A673 (cell line): ENCODE results near the gene PDE6G. TPM values are rescaled to one million over a fixed set of nuclear protein-coding genes. Genes with fewer than 3 reads are reported as not detected.

Experiments used
- BruUV-seq: library from RNA; stranded (reverse); fragments of 400-500 nt; replicated peaks from 2 replicates; lab custom pipeline; 2021; lab: Mats Ljungman, UMichigan
- CTCF ChIA-PET: fragments of 300-600 bp; sonication (Branson Sonifier 250); formaldehyde crosslinking; loops from one replicate; lab custom pipeline; 2022; ENCODE audit warnings: antibody characterized with exemption; lab: Charles Lee
- POLR2A ChIA-PET: fragments of 300-600 bp; sonication (Branson Sonifier 250); formaldehyde crosslinking; loops from one replicate; lab custom pipeline; 2022; ENCODE audit warnings: antibody characterized with exemption; ENCODE audit not compliant: low non-redundant PET; lab: Charles Lee
- DNase-seq: peaks from one replicate; pipeline ENCODE4 v3.0.0-alpha.2; 2015; ENCODE audit warnings: low spot score
- H3K27ac ChIP-seq: fragments of 200-600 bp; sonication (generic); 2 replicates; pipeline ENCODE4 v1.5.1; 2016; ENCODE audit warnings: mixed run types, low read depth, mild to moderate bottlenecking, mixed read lengths, antibody characterized with exemption, low read length; ENCODE audit not compliant: poor library complexity, severe bottlenecking
- H3K27me3 ChIP-seq: fragments of 200-600 bp; sonication (generic); replicated peaks from 2 replicates; pipeline ENCODE4 v1.6.1; 2017; ENCODE audit warnings: mixed run types, low read depth, mild to moderate bottlenecking, mixed read lengths, antibody characterized with exemption, low read length; ENCODE audit not compliant: insufficient read depth, poor library complexity
- H3K36me3 ChIP-seq: fragments of 200-600 bp; sonication (generic); 2 replicates; pipeline ENCODE4 v1.6.1; 2016; ENCODE audit warnings: mixed run types, mild to moderate bottlenecking, mixed read lengths, antibody characterized with exemption, low read length; ENCODE audit not compliant: insufficient read depth, poor library complexity, severe bottlenecking
- H3K4me1 ChIP-seq: fragments of 200-600 bp; sonication (generic); 2 replicates; pipeline ENCODE4 v1.6.1; 2017; ENCODE audit warnings: mixed run types, mild to moderate bottlenecking, mixed read lengths, antibody characterized with exemption, low read length; ENCODE audit not compliant: insufficient read depth, poor library complexity, severe bottlenecking
- H3K4me3 ChIP-seq: fragments of 200-600 bp; sonication (generic); 2 replicates; pipeline ENCODE4 v1.5.1; 2016; ENCODE audit warnings: low read depth, mixed run types, mild to moderate bottlenecking, mixed read lengths, low read length; ENCODE audit not compliant: poor library complexity, severe bottlenecking
- H3K9me3 ChIP-seq: fragments of 200-600 bp; sonication (generic); 2 replicates; pipeline ENCODE4 v1.6.1; 2016; ENCODE audit warnings: mixed run types, low read depth, mild to moderate bottlenecking, mixed read lengths, antibody characterized with exemption, low read length; ENCODE audit not compliant: poor library complexity, severe bottlenecking
- EZH2 ChIP-seq: fragments of 200-600 bp; sonication (generic); IDR thresholded peaks from 2 replicates; pipeline ENCODE4 v1.6.1; 2017; ENCODE audit warnings: borderline replicate concordance, low read depth, mild to moderate bottlenecking, mixed read lengths, antibody characterized with exemption, low read length; ENCODE audit not compliant: poor library complexity, severe bottlenecking
- intact Hi-C: fragments of 100-400 bp; cut with micrococcal nuclease; formaldehyde crosslinking; loops from one replicate; pipeline ENCODE4 v1.10.0; 2022; ENCODE audit not compliant: unreplicated experiment
- total RNA-seq: library from RNA; stranded (reverse); gene quantifications from 2 replicates; pipeline ENCODE4 v1.2.3, GENCODE V29; 2021
- TF ChIP-seq, protein P1 (sequence below): fragments of 300-800, 200-600 bp; sonication (generic); conservative IDR thresholded peaks from 2 replicates; pipeline ENCODE4 v1.5.1; 2017; ENCODE audit warnings: low read depth, mild to moderate bottlenecking, antibody characterized with exemption, low read length, moderate library complexity, mixed read lengths

Gene PDE6G
- total RNA-seq, 1 experiment from 2014 or later: 0.43 TPM

DNA sequence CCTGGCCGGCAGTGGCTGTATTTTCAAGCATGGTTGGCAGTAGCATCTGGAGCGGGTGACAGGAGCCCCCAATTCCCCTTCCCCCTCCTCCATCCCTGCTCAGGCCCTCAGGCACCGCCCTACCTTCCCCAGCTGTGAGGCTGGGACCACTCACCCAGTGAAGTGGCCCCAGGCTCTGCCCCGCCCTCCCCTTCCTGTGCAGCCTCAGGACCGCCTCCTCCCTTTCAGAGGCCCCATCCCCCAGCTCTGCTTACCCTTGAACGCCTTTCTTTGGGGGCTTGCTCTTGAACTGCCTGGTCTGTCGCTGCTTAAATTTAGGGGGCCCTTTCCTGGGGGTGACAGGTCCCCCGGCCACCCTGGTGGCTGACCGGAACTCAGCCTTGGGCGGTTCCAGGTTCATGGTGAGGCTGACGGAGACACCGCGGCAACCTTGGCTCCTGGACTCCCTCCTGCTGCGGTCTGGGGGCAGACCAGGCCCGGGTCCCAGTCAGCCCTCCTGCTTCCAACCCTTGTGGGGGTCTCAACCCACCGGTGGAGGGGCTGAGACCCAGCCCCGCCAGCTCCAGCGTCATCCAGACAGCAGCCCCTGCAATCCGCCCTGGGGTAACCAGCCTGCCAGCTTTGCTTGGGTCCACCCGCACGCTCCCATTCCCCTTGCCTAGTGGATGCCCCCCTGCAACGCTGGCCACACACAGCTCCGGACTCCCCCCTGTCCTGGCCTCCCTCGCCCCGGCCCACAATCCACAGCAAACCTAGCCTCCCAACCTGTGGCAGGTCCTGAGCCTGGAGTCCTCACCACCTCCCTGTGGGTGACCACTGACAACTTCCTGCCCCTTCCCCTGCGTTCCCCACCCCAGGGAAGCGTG is 3.2 kb downstream of the PDE6G start:
- POLR2A ChIA-PET: no interaction called here

DNA sequence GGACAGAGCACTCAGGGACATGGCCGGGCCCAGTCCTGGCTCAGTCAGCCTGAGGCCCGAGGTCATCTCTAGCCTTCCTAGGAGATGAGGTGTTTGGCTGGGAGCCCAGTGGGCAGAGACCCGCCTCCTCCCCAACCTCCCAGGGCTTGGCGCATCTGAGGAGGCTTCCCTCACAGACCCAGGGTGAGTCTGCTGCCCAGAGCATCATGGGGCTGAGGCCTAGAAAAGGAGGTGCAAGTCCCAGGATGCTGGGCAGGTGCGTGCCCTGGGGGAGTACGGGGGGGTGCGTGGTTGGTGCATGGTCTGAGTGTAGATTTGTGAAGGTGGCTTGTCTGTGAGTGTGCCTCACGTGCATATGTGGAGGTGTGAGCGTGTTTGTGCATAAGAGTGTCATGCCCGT is 4.7 kb downstream of the PDE6G start:
- H3K4me1 ChIP-seq: no peaks in the 10 kb centered on the region
- TF ChIP-seq, protein P1, sequence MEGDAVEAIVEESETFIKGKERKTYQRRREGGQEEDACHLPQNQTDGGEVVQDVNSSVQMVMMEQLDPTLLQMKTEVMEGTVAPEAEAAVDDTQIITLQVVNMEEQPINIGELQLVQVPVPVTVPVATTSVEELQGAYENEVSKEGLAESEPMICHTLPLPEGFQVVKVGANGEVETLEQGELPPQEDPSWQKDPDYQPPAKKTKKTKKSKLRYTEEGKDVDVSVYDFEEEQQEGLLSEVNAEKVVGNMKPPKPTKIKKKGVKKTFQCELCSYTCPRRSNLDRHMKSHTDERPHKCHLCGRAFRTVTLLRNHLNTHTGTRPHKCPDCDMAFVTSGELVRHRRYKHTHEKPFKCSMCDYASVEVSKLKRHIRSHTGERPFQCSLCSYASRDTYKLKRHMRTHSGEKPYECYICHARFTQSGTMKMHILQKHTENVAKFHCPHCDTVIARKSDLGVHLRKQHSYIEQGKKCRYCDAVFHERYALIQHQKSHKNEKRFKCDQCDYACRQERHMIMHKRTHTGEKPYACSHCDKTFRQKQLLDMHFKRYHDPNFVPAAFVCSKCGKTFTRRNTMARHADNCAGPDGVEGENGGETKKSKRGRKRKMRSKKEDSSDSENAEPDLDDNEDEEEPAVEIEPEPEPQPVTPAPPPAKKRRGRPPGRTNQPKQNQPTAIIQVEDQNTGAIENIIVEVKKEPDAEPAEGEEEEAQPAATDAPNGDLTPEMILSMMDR: no peak
- no peak for TF ChIP-seq EZH2
- no peak overlapping the region for H3K4me3 ChIP-seq
- H3K27me3 ChIP-seq: peaks cover 6% of the 10 kb centered on the region
- no peaks in the 10 kb centered on the region for H3K36me3 ChIP-seq
- ChIA-PET CTCF (no interaction called here), POLR2A (no interaction called here)
- DNase-seq: no peak
- no TSS peak for BruUV-seq
- intact Hi-C loops: no loop called here
- no peak overlapping the region for H3K27ac ChIP-seq
- no peaks in the 10 kb centered on the region for H3K9me3 ChIP-seq

More for the DNA sequence above, 3.2 kb downstream of the PDE6G start:
- no peak overlapping the region for H3K4me3 ChIP-seq
- BruUV-seq: no TSS peak
- no peaks in the 10 kb centered on the region for H3K27me3 ChIP-seq
- no peak overlapping the region for H3K27ac ChIP-seq
- no peak for DNase-seq
- H3K4me1 ChIP-seq: no peaks in the 10 kb centered on the region
- CTCF ChIA-PET: interaction anchor here (0.7 kb wide), 1 partner anchor 87 kb away, joined by 3 read pairs; no protein-coding TSS in a partner anchor
- H3K9me3 ChIP-seq: no peaks in the 10 kb centered on the region
- TF ChIP-seq EZH2: no peak
- TF ChIP-seq, protein P1: no peak
- intact Hi-C loops: no loop called here
- H3K36me3 ChIP-seq: no peaks in the 10 kb centered on the region

DNA sequence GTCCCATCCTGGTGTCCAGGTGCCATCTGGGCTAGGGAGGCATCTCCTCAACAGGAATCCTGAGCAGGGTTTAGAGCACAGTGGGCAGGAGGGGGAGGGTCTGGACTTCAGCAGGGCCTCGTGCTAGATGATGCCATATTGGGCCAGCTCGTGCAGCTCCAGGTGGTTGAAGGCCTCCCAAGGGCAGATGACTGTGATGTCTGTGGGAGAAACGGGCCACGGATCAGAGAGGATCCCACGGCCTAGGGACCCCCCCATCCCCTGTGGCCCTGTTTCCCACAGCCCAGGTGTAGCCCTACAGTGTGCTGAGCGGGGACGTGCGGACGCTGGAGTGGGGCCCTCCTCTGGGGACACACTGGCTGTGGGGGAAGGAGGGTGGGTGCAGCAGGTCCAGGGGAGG is 5.4 kb downstream of the PDE6G start:
- POLR2A ChIA-PET: no interaction called here
- CTCF ChIA-PET: no interaction called here
- no peak for DNase-seq
- Histone ChIP-seq H3K4me1 (no peaks in the 10 kb centered on the region), H3K9me3 (no peaks in the 10 kb centered on the region), H3K27me3 (peaks cover 6% of the 10 kb centered on the region), H3K27ac (no peak overlapping the region), H3K4me3 (no peak overlapping the region), H3K36me3 (no peaks in the 10 kb centered on the region)
- TF ChIP-seq, protein P1: no peak
- no peak for TF ChIP-seq EZH2
- BruUV-seq: no TSS peak
- intact Hi-C loops: no loop called here
